Kidney capillary endothelial cell (primary cell): Measurements from ENCODE around the gene ARID3A.

Experiments
- DNase-seq: peaks from one replicate; pipeline ENCODE4 v3.0.0-alpha.2; 2018; ENCODE audit warnings: low spot score

ARID3A gene

GRCh38 chr19:1004803-1005664, 79.2 kb downstream of the ARID3A start:
- DNase-seq = no peak

- no peak for DNase-seq
Observed at GRCh38 chr19:1006711-1007398, 81.0 kb downstream of the ARID3A start.

- no peak for DNase-seq
Observed at GRCh38 chr19:1007399-1008251, 81.8 kb downstream of the ARID3A start.

- DNase-seq = no peak
Observed at GRCh38 chr19:1008268-1009040, 82.6 kb downstream of the ARID3A start.

- DNase-seq = no peak
Observed at GRCh38 chr19:1009041-1009980, 83.5 kb downstream of the ARID3A start.

GRCh38 chr19:1009981-1010538, 84.2 kb downstream of the ARID3A start:
- no peak for DNase-seq

- DNase-seq = no peak
Observed at GRCh38 chr19:1010586-1011510, 85.0 kb downstream of the ARID3A start.

GRCh38 chr19:1011831-1012333, 86.0 kb downstream of the ARID3A start:
- DNase-seq = no peak

GRCh38 chr19:1012334-1012733, 86.5 kb downstream of the ARID3A start:
- DNase-seq = no peak

GRCh38 chr19:1013218-1013617, 87.4 kb downstream of the ARID3A start:
- DNase-seq = no peak

- DNase-seq = no peak
Observed at GRCh38 chr19:1014161-1015060, 88.6 kb downstream of the ARID3A start.

- no peak for DNase-seq
Observed at GRCh38 chr19:1015061-1015781, 89.4 kb downstream of the ARID3A start.

GRCh38 chr19:1015782-1016646, 90.2 kb downstream of the ARID3A start:
- DNase-seq = no peak

GRCh38 chr19:1016647-1017114, 90.8 kb downstream of the ARID3A start:
- DNase-seq = peak; percentile 98

- DNase-seq = peak; percentile 42
Observed at GRCh38 chr19:1017115-1017905, 91.5 kb downstream of the ARID3A start.
